GM19043 (cell line): Measurements from ENCODE around the gene KANSL1.
A peak's percentile ranks its signal among the peaks of the same experiment; 100 is the strongest.
"Not testable (repeated sequence)": the region's sequence is repeated elsewhere in the genome, so short reads cannot be mapped to it uniquely, and the experiment has no call there.

ENCODE experiments used
- ATAC-seq: cut with Tn5 transposase; IDR thresholded peaks from one replicate; pipeline ENCODE4 v1.9.1; 2021; ENCODE audit warnings: low read depth; ENCODE audit not compliant: unreplicated experiment

KANSL1 gene

GRCh38 chr17:46193151-46193625, at the start of gene KANSL1:
Gene KANSL1, minus strand, starts transcription at chr17:46193429. Its CDS starts 21,286 bp downstream, at chr17:46172143.
- ATAC-seq = peak; percentile 57

- ATAC-seq = not testable (repeated sequence)
Observed at GRCh38 chr17:46231359-46231758, 38.1 kb upstream of the KANSL1 start.

GRCh38 chr17:46225274-46225794, 32.1 kb upstream of the KANSL1 start:
- ATAC-seq = peak; percentile 99

GRCh38 chr17:46224864-46225263, 31.6 kb upstream of the KANSL1 start:
- ATAC-seq = peak; percentile 10

GRCh38 chr17:46223041-46223440, 29.8 kb upstream of the KANSL1 start:
- not testable (repeated sequence) for ATAC-seq

- no peak for ATAC-seq
Observed at GRCh38 chr17:46216682-46217081, 23.5 kb upstream of the KANSL1 start.

- ATAC-seq = no peak
Observed at GRCh38 chr17:46212634-46213435, 19.6 kb upstream of the KANSL1 start.

GRCh38 chr17:46208997-46209396, 15.8 kb upstream of the KANSL1 start:
- no peak for ATAC-seq

GRCh38 chr17:46205975-46206374, 12.7 kb upstream of the KANSL1 start:
- no peak for ATAC-seq

- no peak for ATAC-seq
Observed at GRCh38 chr17:46202424-46202823, 9.2 kb upstream of the KANSL1 start.

- ATAC-seq = no peak
Observed at GRCh38 chr17:46201491-46201890, 8.3 kb upstream of the KANSL1 start.

- ATAC-seq = no peak
Observed at GRCh38 chr17:46200197-46200596, 7.0 kb upstream of the KANSL1 start.

- no peak for ATAC-seq
Observed at GRCh38 chr17:46199379-46199778, 6.2 kb upstream of the KANSL1 start.

GRCh38 chr17:46198233-46198632, 5.0 kb upstream of the KANSL1 start:
- ATAC-seq = no peak

GRCh38 chr17:46197530-46197929, 4.3 kb upstream of the KANSL1 start:
- ATAC-seq = no peak

- ATAC-seq = no peak
Observed at GRCh38 chr17:46195939-46196716, 2.9 kb upstream of the KANSL1 start.

GRCh38 chr17:46195217-46195855, 2.1 kb upstream of the KANSL1 start:
- no peak for ATAC-seq

- ATAC-seq = no peak
Observed at GRCh38 chr17:46194393-46195216, 1.4 kb upstream of the KANSL1 start.

GRCh38 chr17:46193626-46194392, 580 bp upstream of the KANSL1 start:
- peak; percentile 61 for ATAC-seq
